CD8-positive, alpha-beta memory T cell (primary cell): ENCODE measurements around the gene GRP. TPM values are rescaled to one million over a fixed set of nuclear protein-coding genes. Genes with fewer than 3 reads are reported as not detected.

Experiments used
- CTCF ChIA-PET: fragments of 350-600 bp; sonication (Branson Sonifier 250); formaldehyde crosslinking; loops from one replicate; lab custom pipeline; 2021; ENCODE audit warnings: antibody characterized with exemption; lab: Charles Lee
- POLR2A ChIA-PET: fragments of 350-600 bp; sonication (Branson Sonifier 250); formaldehyde crosslinking; loops from one replicate; lab custom pipeline; 2021; ENCODE audit warnings: antibody characterized with exemption; lab: Charles Lee
- DNase-seq, 5 donors: peaks; one replicate each; pipeline versions ENCODE4 v3.0.0 to v3.0.0-alpha.2; 2020 to 2022; ENCODE audit warnings: mixed read lengths in 1 of 5
- H3K27ac ChIP-seq: one replicate; pipeline ENCODE4 v1.7.0; 2013; ENCODE audit warnings: low read depth, mild to moderate bottlenecking, low read length, moderate library complexity
- H3K27me3 ChIP-seq: 2 replicates; pipeline ENCODE4 v1.7.0; 2013; ENCODE audit warnings: low read length, mild to moderate bottlenecking; ENCODE audit not compliant: insufficient read depth, poor library complexity, severe bottlenecking
- H3K36me3 ChIP-seq: 2 replicates; pipeline ENCODE4 v1.7.0; 2013; ENCODE audit warnings: mild to moderate bottlenecking, low read length, moderate library complexity; ENCODE audit not compliant: insufficient read depth
- H3K4me1 ChIP-seq: 2 replicates; pipeline ENCODE4 v1.7.0; 2013; ENCODE audit warnings: mild to moderate bottlenecking, low read length, moderate library complexity; ENCODE audit not compliant: insufficient read depth
- H3K4me3 ChIP-seq: 2 replicates; pipeline ENCODE4 v1.7.0; 2013; ENCODE audit warnings: mild to moderate bottlenecking, low read length
- H3K9me3 ChIP-seq: 2 replicates; pipeline ENCODE4 v1.7.0; 2013; ENCODE audit warnings: mild to moderate bottlenecking, low read length
- H3K27ac Mint-ChIP-seq, 8 donors: one replicate each; pipeline ENCODE4 v1.8.0; 2020 to 2021; ENCODE audit warnings: mixed read lengths in 8 of 8, mild to moderate bottlenecking in 6 of 8, inconsistent platforms in 3 of 8, moderate library complexity in 3 of 8
- H3K27me3 Mint-ChIP-seq, 2 donors: one replicate each; pipeline ENCODE4 v1.8.0; 2020 to 2021; ENCODE audit warnings: mixed read lengths in 2 of 2, mild to moderate bottlenecking in 1 of 2, moderate library complexity in 1 of 2
- H3K36me3 Mint-ChIP-seq, 3 donors: one replicate each; pipeline ENCODE4 v1.8.0; 2020 to 2021; ENCODE audit warnings: mixed read lengths in 3 of 3, inconsistent platforms in 1 of 3, mild to moderate bottlenecking in 1 of 3
- H3K4me1 Mint-ChIP-seq, 3 donors: one replicate each; pipeline ENCODE4 v1.8.0; 2020 to 2021; ENCODE audit warnings: mixed read lengths in 3 of 3, inconsistent platforms in 1 of 3, mild to moderate bottlenecking in 1 of 3
- H3K4me3 Mint-ChIP-seq, 7 donors: one replicate each; pipeline ENCODE4 v1.8.0; 2020 to 2021; ENCODE audit warnings: mixed read lengths in 7 of 7, mild to moderate bottlenecking in 6 of 7, moderate library complexity in 4 of 7, inconsistent platforms in 2 of 7
- H3K9me3 Mint-ChIP-seq, 5 donors: one replicate each; pipeline ENCODE4 v1.8.0; 2020 to 2022; ENCODE audit warnings: mixed read lengths in 5 of 5, mild to moderate bottlenecking in 3 of 5, moderate library complexity in 2 of 5, inconsistent platforms in 1 of 5
- polyA plus RNA-seq: library from polyadenylated mRNA; unstranded; fragments of 300-500 nt; fragmentation: Illumina TruSeq; gene quantifications from one replicate; pipeline ENCODE4 v1.2.3, GENCODE V29; 2021
- total RNA-seq, 2 experiments: library from RNA; stranded (reverse); gene quantifications; one replicate each; pipeline ENCODE4 v1.2.3, GENCODE V29; 2021

The GRP gene
- total and polyA plus RNA-seq, 3 experiments from 2014 or later, result not detected

- Histone ChIP-seq H3K4me3 (no peak overlapping the region), H3K27me3 (peaks cover 30% of the 10 kb centered on the region)
- peak overlapping the region in 6 of 7 donors; percentile 29 to 73 (median 38) for H3K4me3 Mint-ChIP-seq
These were observed 45.5 kb downstream of the GRP start for GRCh38 chr18:59265246-59265973.

DNA sequence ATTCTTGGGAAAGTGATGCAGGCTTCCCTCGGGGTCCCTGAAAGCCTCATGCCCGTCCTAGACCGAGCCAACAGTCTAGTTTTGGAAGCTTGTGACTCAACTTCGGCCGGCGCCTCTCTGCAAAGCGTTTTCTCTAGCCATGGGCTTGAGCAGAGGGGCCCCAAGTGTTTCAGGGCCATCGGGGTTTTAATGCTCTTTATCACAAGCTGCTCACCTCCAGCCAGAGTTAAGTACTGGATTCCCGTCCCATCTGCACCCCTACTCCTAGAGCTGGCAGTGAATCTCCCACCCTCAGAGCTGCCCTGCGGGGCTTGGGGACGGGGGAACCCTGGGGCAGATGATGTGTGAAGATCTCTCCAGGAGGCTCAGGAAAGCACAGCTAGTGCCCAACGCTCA is 46.0 kb downstream of the GRP start:
- no peak overlapping the region for H3K27ac Mint-ChIP-seq
- Histone ChIP-seq H3K36me3 (no peaks in the 10 kb centered on the region), H3K4me3 (no peak overlapping the region), H3K4me1 (no peaks in the 10 kb centered on the region), H3K27me3 (peaks cover 36% of the 10 kb centered on the region), H3K9me3 (no peaks in the 10 kb centered on the region), H3K27ac (no peak overlapping the region)
- CTCF ChIA-PET, result no interaction called here
- H3K27me3 Mint-ChIP-seq, result peaks cover 67 to 79% of the 10 kb centered on the region in 2 donors
- no peak for DNase-seq
- peak overlapping the region in 6 of 7 donors; percentile 15 to 73 (median 36) for H3K4me3 Mint-ChIP-seq
- H3K9me3 Mint-ChIP-seq, result peaks cover 0 to 4% (median 3%) of the 10 kb centered on the region in 5 donors
- H3K4me1 Mint-ChIP-seq, result peaks cover 17 to 43% (median 25%) of the 10 kb centered on the region in 3 donors
- POLR2A ChIA-PET, result no interaction called here
- no peaks in the 10 kb centered on the region for H3K36me3 Mint-ChIP-seq

More at GRCh38 chr18:59265246-59265973, 45.5 kb downstream of the GRP start:
- Mint-ChIP-seq H3K4me1 (peaks cover 17 to 43% (median 25%) of the 10 kb centered on the region in 3 donors), H3K36me3 (no peaks in the 10 kb centered on the region), H3K27me3 (peaks cover 67 to 79% of the 10 kb centered on the region in 2 donors), H3K27ac (no peak overlapping the region), H3K9me3 (peaks cover 0 to 7% (median 3%) of the 10 kb centered on the region in 5 donors)
- no peaks in the 10 kb centered on the region for H3K4me1 ChIP-seq
- ChIA-PET CTCF (no interaction called here), POLR2A (no interaction called here)
- H3K27ac ChIP-seq, result no peak overlapping the region
- no peaks in the 10 kb centered on the region for H3K9me3 ChIP-seq
- no peaks in the 10 kb centered on the region for H3K36me3 ChIP-seq
- no peak for DNase-seq

DNA sequence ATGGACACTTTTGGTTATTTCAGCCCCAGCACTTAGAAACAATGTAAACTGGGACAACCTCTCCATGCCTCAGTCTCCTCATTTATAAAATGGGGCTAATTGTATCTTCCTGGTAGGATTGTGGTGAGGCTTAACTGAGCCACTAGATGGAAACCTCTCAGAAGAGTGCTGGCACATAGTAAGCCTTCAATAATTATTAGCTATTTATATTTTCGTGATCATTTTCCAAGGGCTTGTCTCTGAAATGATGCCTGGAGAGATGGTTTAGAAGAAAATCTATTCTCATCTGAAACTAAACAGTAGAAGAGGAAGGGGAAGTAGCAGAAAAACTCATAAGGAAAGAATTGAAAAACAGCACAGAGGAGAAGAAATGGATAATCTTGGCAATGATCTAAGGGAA is 46.5 kb downstream of the GRP start:
- Mint-ChIP-seq H3K4me1 (peaks cover 17 to 45% (median 25%) of the 10 kb centered on the region in 3 donors), H3K27ac (no peak overlapping the region), H3K4me3 (peak overlapping the region in 2 of 7 donors; percentile 2 to 27), H3K9me3 (peaks cover 0 to 4% (median 3%) of the 10 kb centered on the region in 5 donors), H3K27me3 (peaks cover 70 to 84% of the 10 kb centered on the region in 2 donors), H3K36me3 (no peaks in the 10 kb centered on the region)
- H3K4me1 ChIP-seq, result no peaks in the 10 kb centered on the region
- DNase-seq, result no peak
- H3K9me3 ChIP-seq, result no peaks in the 10 kb centered on the region
- ChIA-PET POLR2A (no interaction called here), CTCF (no interaction called here)
- no peak overlapping the region for H3K27ac ChIP-seq
- no peaks in the 10 kb centered on the region for H3K36me3 ChIP-seq
- H3K27me3 ChIP-seq, result peaks cover 38% of the 10 kb centered on the region
- H3K4me3 ChIP-seq, result no peak overlapping the region

DNA sequence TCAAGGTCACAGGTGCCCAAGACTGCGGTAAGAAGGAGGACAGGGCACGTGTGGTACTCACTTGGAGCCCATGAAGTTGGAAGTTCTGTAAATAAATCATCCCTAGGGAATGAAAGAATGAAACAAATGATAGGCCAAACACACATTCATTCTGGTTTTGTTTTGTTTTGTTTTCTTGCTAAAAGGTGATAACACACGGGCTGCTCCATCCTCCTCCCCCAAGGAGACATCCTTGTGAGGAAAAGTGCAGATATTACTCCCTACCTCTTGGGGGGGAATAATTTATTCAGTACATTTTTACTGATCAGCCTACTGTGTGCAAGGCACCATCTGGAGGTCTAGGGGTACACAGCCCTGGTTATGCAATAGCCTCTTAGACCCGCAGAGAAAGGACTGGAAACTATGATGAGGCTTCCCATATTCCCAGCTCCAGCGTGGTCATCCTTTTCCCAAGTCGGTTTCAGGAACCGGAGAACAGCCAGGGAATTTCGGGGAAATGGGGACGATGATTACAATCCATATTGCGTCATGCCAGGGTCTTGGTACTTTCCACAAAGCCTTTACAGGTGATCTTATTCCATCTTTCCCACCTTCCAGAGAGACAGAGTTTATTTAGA is 47.0 kb downstream of the GRP start:
- no peak overlapping the region for H3K4me3 ChIP-seq
- Mint-ChIP-seq H3K27ac (no peak overlapping the region), H3K27me3 (peaks cover 74 to 87% of the 10 kb centered on the region in 2 donors), H3K4me3 (peak overlapping the region in 2 of 7 donors; percentile 28 to 59), H3K36me3 (no peaks in the 10 kb centered on the region), H3K9me3 (peaks cover 0 to 4% (median 3%) of the 10 kb centered on the region in 5 donors), H3K4me1 (peaks cover 17 to 50% (median 25%) of the 10 kb centered on the region in 3 donors)
- H3K27ac ChIP-seq, result no peak overlapping the region
- CTCF ChIA-PET, result no interaction called here
- H3K27me3 ChIP-seq, result peaks cover 41% of the 10 kb centered on the region
- no peaks in the 10 kb centered on the region for H3K36me3 ChIP-seq
- H3K4me1 ChIP-seq, result no peaks in the 10 kb centered on the region
- POLR2A ChIA-PET, result no interaction called here
- no peaks in the 10 kb centered on the region for H3K9me3 ChIP-seq
- DNase-seq, result no peak

DNA sequence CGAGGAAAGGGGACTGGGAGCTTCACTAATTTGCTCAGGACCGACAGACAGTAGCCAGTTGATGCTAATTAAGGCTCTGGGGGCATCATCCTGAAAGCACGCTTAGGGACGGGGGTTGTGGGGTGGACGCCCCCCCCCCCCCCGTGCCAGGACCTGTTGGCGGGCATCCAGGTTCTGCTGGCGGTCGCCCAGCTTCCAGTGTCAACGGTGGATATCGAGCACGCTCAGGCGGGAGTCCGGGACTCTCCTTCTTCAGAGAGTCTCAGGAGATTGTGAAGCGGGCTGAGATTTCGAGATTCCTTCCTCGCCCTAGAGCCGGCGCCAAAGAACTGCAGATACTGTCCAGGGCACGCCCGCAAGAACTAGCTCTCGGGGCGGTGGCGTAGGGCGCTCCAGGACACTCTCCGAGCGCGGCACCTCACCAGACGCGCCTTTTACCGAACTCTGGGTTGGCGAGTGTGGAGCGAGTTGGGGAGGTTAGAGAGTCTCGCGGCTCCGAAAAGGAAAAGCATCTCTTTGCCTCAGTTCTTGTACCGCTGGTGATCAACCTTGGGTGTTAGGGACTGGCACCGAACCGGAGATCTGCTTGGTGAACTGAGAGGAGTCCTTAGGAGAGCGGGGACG is 47.7 kb downstream of the GRP start:
- ChIA-PET POLR2A (no interaction called here), CTCF (no interaction called here)
- Mint-ChIP-seq H3K27me3 (peaks cover 71 to 82% of the 10 kb centered on the region in 2 donors), H3K36me3 (no peaks in the 10 kb centered on the region), H3K4me1 (peaks cover 17 to 51% (median 25%) of the 10 kb centered on the region in 3 donors), H3K9me3 (peaks cover 0 to 4% (median 3%) of the 10 kb centered on the region in 5 donors), H3K27ac (peak overlapping the region in 2 of 8 donors; percentile 15 to 19), H3K4me3 (peak overlapping the region in 2 of 7 donors; percentile 11 to 12)
- no peaks in the 10 kb centered on the region for H3K9me3 ChIP-seq
- H3K27ac ChIP-seq, result no peak overlapping the region
- no peak for DNase-seq
- no peaks in the 10 kb centered on the region for H3K4me1 ChIP-seq
- no peak overlapping the region for H3K4me3 ChIP-seq
- peaks cover 41% of the 10 kb centered on the region for H3K27me3 ChIP-seq
- H3K36me3 ChIP-seq, result no peaks in the 10 kb centered on the region

DNA sequence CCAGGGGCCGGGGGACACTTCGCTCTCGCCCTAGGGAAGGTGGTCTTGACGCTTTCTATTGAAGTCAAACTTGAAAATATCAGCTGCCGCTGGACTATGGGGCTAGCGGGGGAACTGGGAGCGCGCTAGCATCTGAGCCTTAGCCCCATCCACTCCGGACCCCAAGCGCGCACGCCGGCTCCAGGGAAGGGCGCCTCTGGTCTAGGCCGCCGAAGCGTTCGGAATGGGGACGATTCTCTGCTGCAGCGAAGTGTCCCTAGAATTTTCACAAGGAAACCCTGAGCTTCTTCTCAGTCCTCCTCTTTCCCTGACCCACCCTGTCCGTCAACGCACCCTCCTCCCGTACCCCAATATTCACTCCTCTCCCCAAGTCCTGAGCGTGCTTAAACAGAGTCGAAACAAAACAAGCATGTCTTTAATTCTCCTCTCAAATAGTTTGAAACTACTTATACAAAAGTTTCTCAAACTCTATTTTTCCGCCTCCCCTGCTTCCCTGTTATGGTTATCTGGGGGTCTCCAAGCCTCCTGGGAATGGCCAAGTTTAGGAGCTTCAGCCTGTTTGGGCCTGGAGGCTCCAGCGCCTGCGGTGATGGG is 48.3 kb downstream of the GRP start:
- peak overlapping the region in 5 of 7 donors; percentile 11 to 34 (median 22) for H3K4me3 Mint-ChIP-seq
- Histone ChIP-seq H3K4me1 (no peaks in the 10 kb centered on the region), H3K36me3 (no peaks in the 10 kb centered on the region), H3K27ac (no peak overlapping the region), H3K27me3 (peaks cover 40% of the 10 kb centered on the region), H3K4me3 (no peak overlapping the region), H3K9me3 (no peaks in the 10 kb centered on the region)
- H3K36me3 Mint-ChIP-seq, result no peaks in the 10 kb centered on the region
- ChIA-PET CTCF (no interaction called here), POLR2A (no interaction called here)
- H3K9me3 Mint-ChIP-seq, result peaks cover 0 to 3% (median 2%) of the 10 kb centered on the region in 5 donors
- DNase-seq, result no peak
- H3K4me1 Mint-ChIP-seq, result peaks cover 17 to 51% (median 25%) of the 10 kb centered on the region in 3 donors
- H3K27ac Mint-ChIP-seq, result peak overlapping the region in 1 of 8 donors; percentile 19
- H3K27me3 Mint-ChIP-seq, result peaks cover 68 to 76% of the 10 kb centered on the region in 2 donors

- Histone ChIP-seq H3K4me3 (no peak overlapping the region), H3K36me3 (no peaks in the 10 kb centered on the region), H3K27me3 (peaks cover 39% of the 10 kb centered on the region), H3K9me3 (no peaks in the 10 kb centered on the region), H3K4me1 (no peaks in the 10 kb centered on the region), H3K27ac (no peak overlapping the region)
- ChIA-PET POLR2A (no interaction called here), CTCF (interaction anchor here (0.8 to 1.9 kb wide), 2 partner anchors 10 to 133 kb away, joined by 3 to 5 read pairs; no protein-coding TSS in a partner anchor)
- Mint-ChIP-seq H3K4me1 (peaks cover 15 to 53% (median 21%) of the 10 kb centered on the region in 3 donors), H3K27ac (no peak overlapping the region), H3K27me3 (peaks cover 68 to 74% of the 10 kb centered on the region in 2 donors), H3K4me3 (peak overlapping the region in 2 of 7 donors; percentile 61 to 69), H3K9me3 (peaks cover 0 to 3% (median 2%) of the 10 kb centered on the region in 5 donors), H3K36me3 (no peaks in the 10 kb centered on the region)
- no peak for DNase-seq
These were observed 49.0 kb downstream of the GRP start for GRCh38 chr18:59268721-59269562.
